DND-41 (cell line): ENCODE results near the gene COL6A2.
"Not testable (repeated sequence)": the region's sequence is repeated elsewhere in the genome, so short reads cannot be mapped to it uniquely, and the experiment has no call there.

ENCODE experiments used
- ATAC-seq: fragments of 200-7000 bp; cut with Tn5 transposase; 3 replicates; pipeline ENCODE4 v1.9.1; 2021; ENCODE audit warnings: low read depth; ENCODE audit not compliant: insufficient read depth
- DNase-seq: peaks from one replicate; pipeline ENCODE4 v3.0.0-alpha.2; 2020
- H2AFZ ChIP-seq: 2 replicates; pipeline ENCODE4 v1.6.0; 2012; ENCODE audit warnings: low read depth, low read length
- H3K27ac ChIP-seq: 2 replicates; pipeline ENCODE4 v1.5.1; 2012; ENCODE audit warnings: low read length, inconsistent platforms
- H3K27me3 ChIP-seq: fragments of 200-600 bp; sonication (generic); 2 replicates; pipeline ENCODE4 v1.6.0; 2012; ENCODE audit warnings: low read length, mild to moderate bottlenecking, inconsistent platforms; ENCODE audit not compliant: insufficient read depth, poor library complexity
- H3K36me3 ChIP-seq: 2 replicates; pipeline ENCODE4 v1.5.1; 2012; ENCODE audit warnings: low read length, inconsistent platforms; ENCODE audit not compliant: insufficient read depth
- H3K4me1 ChIP-seq: 2 replicates; pipeline ENCODE4 v1.5.1; 2012; ENCODE audit warnings: mild to moderate bottlenecking, low read length; ENCODE audit not compliant: insufficient read depth
- H3K4me2 ChIP-seq: 2 replicates; pipeline ENCODE4 v1.6.0; 2012; ENCODE audit warnings: mild to moderate bottlenecking, moderate library complexity, low read length, inconsistent platforms; ENCODE audit not compliant: insufficient read depth
- H3K4me3 ChIP-seq, 2 experiments: fragments of 200-600 bp in 1 of 2; shearing (Covaris generic) in 1 of 2; 2 replicates each; pipeline ENCODE4 v1.5.1; 2012 to 2016; ENCODE audit warnings: inconsistent platforms in 2 of 2, low read length in 2 of 2, mild to moderate bottlenecking in 2 of 2, low read depth in 1 of 2, moderate library complexity in 1 of 2
- H3K79me2 ChIP-seq: 2 replicates; pipeline ENCODE4 v1.6.0; 2012; ENCODE audit warnings: low read length, inconsistent platforms; ENCODE audit not compliant: insufficient read depth
- H3K9ac ChIP-seq: 2 replicates; pipeline ENCODE4 v1.6.0; 2012; ENCODE audit warnings: low read depth, mild to moderate bottlenecking, inconsistent platforms, low read length, moderate library complexity
- H3K9me3 ChIP-seq: 2 replicates; pipeline ENCODE4 v1.5.1; 2012; ENCODE audit warnings: low read length, moderate library complexity, mild to moderate bottlenecking, inconsistent platforms; ENCODE audit not compliant: insufficient read depth, severe bottlenecking
- H4K20me1 ChIP-seq: 2 replicates; pipeline ENCODE4 v1.6.0; 2012; ENCODE audit warnings: low read length; ENCODE audit not compliant: insufficient read depth
- CTCF ChIP-seq: IDR thresholded peaks from 2 replicates; pipeline ENCODE4 v1.5.1; 2012; ENCODE audit warnings: borderline replicate concordance, low read length, moderate library complexity, mild to moderate bottlenecking; ENCODE audit not compliant: poor library complexity, severe bottlenecking; ENCODE audit errors: extremely low read depth
- EZH2 ChIP-seq: IDR thresholded peaks from 3 replicates; pipeline ENCODE4 v1.6.1; 2012; ENCODE audit warnings: borderline replicate concordance, low read depth, mild to moderate bottlenecking, moderate library complexity, low read length, inconsistent platforms; ENCODE audit not compliant: severe bottlenecking

Gene COL6A2

DNA sequence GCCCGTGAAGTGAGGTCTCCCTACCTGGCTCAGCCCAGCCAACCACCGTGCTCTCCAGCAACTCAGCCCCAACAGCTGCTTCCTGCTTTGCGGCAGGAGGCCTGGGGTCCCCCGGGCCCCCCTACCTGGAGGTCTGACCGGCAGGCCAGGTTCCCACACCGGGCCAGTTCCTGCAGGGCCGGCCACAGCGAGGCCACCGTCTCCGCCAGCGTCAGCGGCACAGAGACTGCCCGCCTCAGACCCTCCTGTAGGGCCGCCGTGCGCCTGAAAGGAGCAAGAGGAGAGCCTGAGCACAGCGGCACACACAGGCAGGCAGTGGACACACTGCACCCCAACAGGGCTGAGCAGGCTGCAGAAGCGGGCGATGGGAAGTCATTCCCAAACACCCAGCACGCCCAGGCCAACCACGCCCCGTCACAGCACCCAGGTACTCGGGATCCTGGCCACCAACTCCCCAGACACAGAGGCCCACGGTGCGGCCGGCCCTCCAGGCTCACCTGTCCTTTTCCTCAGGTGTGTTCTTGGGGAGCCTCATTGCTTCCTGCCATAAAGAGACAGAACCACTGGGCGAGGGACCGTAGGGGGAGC, 40.6 kb downstream of the COL6A2 start:
- H3K9me3 ChIP-seq, result no peaks in the 10 kb centered on the region
- H3K4me1 ChIP-seq, result 0 out of 2 replicates have a peak, but pooled peaks cover 1% of the 10 kb centered on the region
- no peak overlapping the region for H2AFZ ChIP-seq
- no peak overlapping the region for H3K9ac ChIP-seq
- no peaks in the 10 kb centered on the region; the same call in 1 of the 2 replicates for H4K20me1 ChIP-seq
- no peaks in the 10 kb centered on the region for H3K27me3 ChIP-seq
- no peak overlapping the region for H3K4me3 ChIP-seq
- ATAC-seq, result no peak
- H3K4me2 ChIP-seq, result no peak overlapping the region
- no peaks in the 10 kb centered on the region for H3K36me3 ChIP-seq
- TF ChIP-seq EZH2 (no peak), CTCF (no peak)
- no peaks in the 10 kb centered on the region for H3K79me2 ChIP-seq
- H3K27ac ChIP-seq, result no peak overlapping the region
- no peak for DNase-seq

- ATAC-seq (no peak), DNase-seq (no peak)
- H3K4me2 ChIP-seq, result no peak overlapping the region
- no peaks in the 10 kb centered on the region for H4K20me1 ChIP-seq
- peaks cover 7% of the 10 kb centered on the region; the same call in 1 of the 2 replicates for H3K4me1 ChIP-seq
- H3K79me2 ChIP-seq, result no peaks in the 10 kb centered on the region
- no peak overlapping the region for H3K4me3 ChIP-seq
- no peaks in the 10 kb centered on the region for H3K36me3 ChIP-seq
- H3K9ac ChIP-seq, result no peak overlapping the region
- no peaks in the 10 kb centered on the region for H3K27me3 ChIP-seq
- no peak overlapping the region for H2AFZ ChIP-seq
- TF ChIP-seq EZH2 (no peak), CTCF (no peak)
- H3K9me3 ChIP-seq, result no peaks in the 10 kb centered on the region
- no peak overlapping the region for H3K27ac ChIP-seq
Measured at GRCh38 chr21:46139686-46140085, 41.8 kb downstream of the COL6A2 start.

DNA sequence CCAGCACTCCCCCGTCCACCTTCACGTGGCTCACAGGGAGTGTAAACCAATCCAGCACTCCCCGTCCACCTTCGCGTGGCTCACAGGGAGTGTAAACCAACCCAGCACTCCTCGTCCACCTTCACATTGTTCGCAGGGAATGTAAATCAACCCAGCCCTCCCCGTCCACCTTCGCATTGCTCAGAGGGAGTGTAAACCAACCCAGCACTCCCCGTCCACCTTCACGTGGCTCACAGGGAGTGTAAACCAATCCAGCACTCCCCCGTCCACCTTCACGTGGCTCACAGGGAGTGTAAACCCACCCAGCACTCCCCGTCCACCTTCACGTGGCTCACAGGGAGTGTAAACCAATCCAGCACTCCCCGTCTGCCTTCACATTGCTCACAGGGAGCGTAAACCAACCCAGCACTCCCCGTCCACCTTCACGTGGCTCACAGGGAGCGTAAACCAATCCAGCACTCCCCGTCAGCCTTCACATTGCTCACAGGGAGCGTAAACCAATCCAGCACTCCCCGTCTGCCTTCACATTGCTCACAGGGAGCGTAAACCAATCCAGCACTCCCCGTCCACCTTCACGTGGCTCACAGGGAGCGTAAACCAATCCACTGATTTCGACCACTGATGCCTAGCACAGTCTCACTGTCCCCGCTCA, 42.6 kb downstream of the COL6A2 start:
- not testable (repeated sequence) for H2AFZ ChIP-seq, H3K27me3 ChIP-seq, H3K9ac ChIP-seq, H3K4me3 ChIP-seq, H3K27ac ChIP-seq, DNase-seq, H3K4me2 ChIP-seq, H3K4me1 ChIP-seq, H3K79me2 ChIP-seq, H3K9me3 ChIP-seq, H4K20me1 ChIP-seq, ATAC-seq, H3K36me3 ChIP-seq

DNA sequence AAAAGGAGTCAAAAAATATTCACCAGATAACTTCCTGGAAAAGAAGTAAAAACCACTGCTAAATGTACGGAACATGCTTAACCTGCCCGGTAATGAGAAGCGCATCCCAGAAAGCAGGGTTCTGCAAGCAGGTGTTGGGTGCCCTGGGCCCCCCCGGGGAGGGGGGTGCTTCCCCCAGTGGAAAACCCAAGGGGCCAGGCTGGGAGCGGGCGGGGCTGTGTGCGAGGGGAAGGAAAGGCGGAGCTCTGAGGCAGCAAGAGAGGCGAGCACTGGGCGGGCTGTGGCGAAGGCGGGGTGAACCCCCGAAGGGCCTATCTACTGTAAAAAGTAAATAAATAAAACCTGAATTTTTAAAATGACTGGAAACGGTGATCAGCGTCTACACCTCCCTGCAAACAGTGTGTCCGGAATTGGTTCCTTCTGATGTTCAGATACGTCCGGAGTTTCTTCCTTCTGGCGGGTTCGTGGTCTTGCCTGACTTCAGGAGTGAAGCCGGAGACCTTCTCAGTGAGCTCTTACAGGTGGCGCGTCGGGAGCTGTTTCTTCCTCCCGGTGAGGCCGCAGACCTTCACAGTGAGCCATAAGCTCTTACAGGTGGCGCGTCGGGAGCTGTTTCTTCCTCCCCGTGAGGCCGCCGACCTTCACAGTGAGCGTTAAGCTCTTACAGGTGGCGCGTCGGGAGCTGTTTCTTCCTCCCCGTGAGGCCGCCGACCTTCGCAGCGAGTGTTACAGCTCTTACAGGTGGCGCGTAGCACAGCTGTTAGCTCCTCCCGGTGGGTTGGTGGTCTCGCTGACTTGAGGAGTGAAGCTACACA, 44.1 kb downstream of the COL6A2 start:
- no peak overlapping the region for H3K27ac ChIP-seq
- no peak overlapping the region for H3K4me2 ChIP-seq
- TF ChIP-seq EZH2, result no peak
- no peak for TF ChIP-seq CTCF

More for the DNA sequence above, 44.1 kb downstream of the COL6A2 start:
- H3K9ac ChIP-seq, result no peak overlapping the region
- H3K4me3 ChIP-seq, result no peak overlapping the region
- no peak for ATAC-seq
- no peak overlapping the region for H2AFZ ChIP-seq
- no peaks in the 10 kb centered on the region for H3K79me2 ChIP-seq
- no peaks in the 10 kb centered on the region for H4K20me1 ChIP-seq
- no peak for DNase-seq
- no peaks in the 10 kb centered on the region for H3K9me3 ChIP-seq
- no peaks in the 10 kb centered on the region for H3K27me3 ChIP-seq
- H3K36me3 ChIP-seq, result no peaks in the 10 kb centered on the region
- H3K4me1 ChIP-seq, result peaks cover 7% of the 10 kb centered on the region; the same call in 1 of the 2 replicates
